Nephron (organoid): ENCODE data around the gene DIMT1.

Source experiments
- H3K27ac Mint-ChIP-seq, 3 experiments: 2 replicates each; pipeline ENCODE4 v1.8.0; 2020; ENCODE audit warnings: mixed read lengths in 3 of 3, mild to moderate bottlenecking in 2 of 3, moderate library complexity in 1 of 3
- H3K27me3 Mint-ChIP-seq: 2 replicates; pipeline ENCODE4 v1.8.0; 2021; ENCODE audit warnings: low read depth, mild to moderate bottlenecking, moderate library complexity, mixed read lengths
- H3K36me3 Mint-ChIP-seq: 2 replicates; pipeline ENCODE4 v1.8.0; 2020; ENCODE audit warnings: low read depth, mixed read lengths
- H3K4me1 Mint-ChIP-seq: 2 replicates; pipeline ENCODE4 v1.8.0; 2020; ENCODE audit warnings: mixed read lengths
- H3K4me3 Mint-ChIP-seq, 3 experiments: 2 replicates each; pipeline ENCODE4 v1.8.0; 2020; ENCODE audit warnings: mild to moderate bottlenecking in 3 of 3, mixed read lengths in 3 of 3, moderate library complexity in 2 of 3
- H3K9me3 Mint-ChIP-seq: 2 replicates; pipeline ENCODE4 v1.8.0; 2020; ENCODE audit warnings: mixed read lengths
- TF ChIP-seq, protein P1 (sequence below), 3 experiments: fragments of 200-600 bp; sonication (generic); IDR thresholded peaks; one replicate each; pipeline ENCODE4 v1.5.0; 2021; ENCODE audit warnings: antibody characterized with exemption in 3 of 3; ENCODE audit not compliant: unreplicated experiment in 3 of 3

Gene DIMT1

GRCh38 chr5:62403411-62404250 lies at the start of gene DIMT1:
DIMT1 (minus strand) TSS chr5:62403905; CDS start chr5:62403772, 133 bp downstream.
- Mint-ChIP-seq H3K27me3 (no peaks in the 10 kb centered on the region), H3K4me1 (peaks cover 19% of the 10 kb centered on the region), H3K36me3 (peaks cover 19% of the 10 kb centered on the region), H3K4me3 (peak within 1 kb of the TSS; percentile 96 to 98 (median 97)), H3K9me3 (no peaks in the 10 kb centered on the region), H3K27ac (peak within 1 kb of the TSS; percentile 100)
- TF ChIP-seq, protein P1, sequence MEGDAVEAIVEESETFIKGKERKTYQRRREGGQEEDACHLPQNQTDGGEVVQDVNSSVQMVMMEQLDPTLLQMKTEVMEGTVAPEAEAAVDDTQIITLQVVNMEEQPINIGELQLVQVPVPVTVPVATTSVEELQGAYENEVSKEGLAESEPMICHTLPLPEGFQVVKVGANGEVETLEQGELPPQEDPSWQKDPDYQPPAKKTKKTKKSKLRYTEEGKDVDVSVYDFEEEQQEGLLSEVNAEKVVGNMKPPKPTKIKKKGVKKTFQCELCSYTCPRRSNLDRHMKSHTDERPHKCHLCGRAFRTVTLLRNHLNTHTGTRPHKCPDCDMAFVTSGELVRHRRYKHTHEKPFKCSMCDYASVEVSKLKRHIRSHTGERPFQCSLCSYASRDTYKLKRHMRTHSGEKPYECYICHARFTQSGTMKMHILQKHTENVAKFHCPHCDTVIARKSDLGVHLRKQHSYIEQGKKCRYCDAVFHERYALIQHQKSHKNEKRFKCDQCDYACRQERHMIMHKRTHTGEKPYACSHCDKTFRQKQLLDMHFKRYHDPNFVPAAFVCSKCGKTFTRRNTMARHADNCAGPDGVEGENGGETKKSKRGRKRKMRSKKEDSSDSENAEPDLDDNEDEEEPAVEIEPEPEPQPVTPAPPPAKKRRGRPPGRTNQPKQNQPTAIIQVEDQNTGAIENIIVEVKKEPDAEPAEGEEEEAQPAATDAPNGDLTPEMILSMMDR (IDR thresholded peaks at IDR 0.05; ENCODE audit: unreplicated experiment in 3 of 3), result no peak

DNA sequence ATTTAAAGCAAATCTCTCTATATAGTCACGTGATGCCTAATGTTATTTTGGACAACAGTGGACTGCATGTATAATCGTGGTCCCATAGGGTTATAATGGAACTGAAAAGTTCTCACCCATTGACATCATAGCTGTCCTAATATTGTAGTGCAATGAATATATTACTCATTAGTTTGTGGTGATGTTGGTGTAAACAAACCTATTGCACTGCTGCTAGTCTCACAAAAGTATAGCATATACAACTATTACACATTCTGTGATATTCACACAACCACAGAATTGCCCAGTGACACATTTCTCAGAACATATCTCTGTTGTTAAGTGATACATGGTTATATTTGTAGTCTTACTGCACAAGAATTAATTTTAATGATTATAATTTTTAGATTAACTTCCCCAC lies 46.6 kb upstream of the DIMT1 start:
- peaks cover 37% of the 10 kb centered on the region for H3K36me3 Mint-ChIP-seq
- no peak overlapping the region for H3K4me3 Mint-ChIP-seq
- H3K27me3 Mint-ChIP-seq, result no peaks in the 10 kb centered on the region
- H3K9me3 Mint-ChIP-seq, result no peaks in the 10 kb centered on the region
- TF ChIP-seq, protein P1 (IDR thresholded peaks at IDR 0.05; ENCODE audit: unreplicated experiment in 3 of 3), result no peak
- no peak overlapping the region for H3K27ac Mint-ChIP-seq
- no peaks in the 10 kb centered on the region for H3K4me1 Mint-ChIP-seq

DNA sequence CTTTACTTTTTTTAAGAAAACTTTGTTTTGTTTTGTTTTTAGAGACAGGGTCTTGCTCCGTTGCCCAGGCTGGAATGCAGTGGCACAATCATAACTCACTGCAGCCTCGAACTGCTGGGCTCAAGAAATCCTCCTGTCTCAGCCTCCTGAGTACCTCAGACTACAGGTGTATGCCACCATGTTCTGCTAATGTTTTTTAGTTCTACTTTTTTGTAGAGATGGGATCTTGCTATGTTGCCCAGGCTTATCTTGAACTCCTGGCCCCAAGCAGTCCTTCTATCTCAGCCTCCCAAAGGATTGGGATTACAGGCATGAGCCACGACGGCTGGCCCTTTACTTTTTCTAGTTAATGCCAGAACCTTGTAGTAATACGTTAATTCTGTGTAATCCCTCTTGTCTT lies 44.8 kb upstream of the DIMT1 start:
- Mint-ChIP-seq H3K4me3 (no peak overlapping the region), H3K4me1 (no peaks in the 10 kb centered on the region), H3K9me3 (no peaks in the 10 kb centered on the region), H3K36me3 (peaks cover 31% of the 10 kb centered on the region), H3K27ac (no peak overlapping the region), H3K27me3 (no peaks in the 10 kb centered on the region)
- TF ChIP-seq, protein P1 (IDR thresholded peaks at IDR 0.05; ENCODE audit: unreplicated experiment in 3 of 3), result no peak

- Mint-ChIP-seq H3K4me3 (no peak overlapping the region), H3K9me3 (no peaks in the 10 kb centered on the region), H3K27ac (no peak overlapping the region), H3K27me3 (no peaks in the 10 kb centered on the region), H3K4me1 (no peaks in the 10 kb centered on the region), H3K36me3 (no peaks in the 10 kb centered on the region)
- TF ChIP-seq, protein P1 (IDR thresholded peaks at IDR 0.05; ENCODE audit: unreplicated experiment in 3 of 3), result no peak
These were observed 28.9 kb upstream of the DIMT1 start for GRCh38 chr5:62432621-62433064.

- no peaks in the 10 kb centered on the region for H3K4me1 Mint-ChIP-seq
- H3K36me3 Mint-ChIP-seq, result no peaks in the 10 kb centered on the region
- H3K4me3 Mint-ChIP-seq, result no peak overlapping the region
- no peaks in the 10 kb centered on the region for H3K27me3 Mint-ChIP-seq
- H3K27ac Mint-ChIP-seq, result no peak overlapping the region
- H3K9me3 Mint-ChIP-seq, result no peaks in the 10 kb centered on the region
- TF ChIP-seq, protein P1 (IDR thresholded peaks at IDR 0.05; ENCODE audit: unreplicated experiment in 3 of 3), result no peak
These were observed 28.3 kb upstream of the DIMT1 start for GRCh38 chr5:62431735-62432620.
